OCI-LY7 (cell line): ENCODE data around the gene UBA1.

Experiments used
- CTCF ChIP-seq: fragments of 200-600 bp; sonication (generic); conservative IDR thresholded peaks from 2 replicates; pipeline ENCODE4 v1.5.1; 2014; ENCODE audit warnings: mild to moderate bottlenecking, antibody characterized with exemption, low read length, moderate library complexity, mixed read lengths
- EZH2phosphoT487 ChIP-seq: fragments of 200-600 bp; sonication (generic); IDR thresholded peaks from 2 replicates; pipeline ENCODE4 v1.6.1; 2018; ENCODE audit warnings: low read depth, borderline replicate concordance, mild to moderate bottlenecking, mixed run types, antibody characterized with exemption, low read length, moderate library complexity, mixed read lengths

- TF ChIP-seq CTCF: no peak
- no peak for TF ChIP-seq EZH2phosphoT487
Measured at GRCh38 chrX:47185241-47185640, 8.4 kb upstream of the UBA1 start.
